ACC112 (cell line): ENCODE data around the gene BMP3.
A peak's percentile ranks its signal among the peaks of the same experiment; 100 is the strongest.
"Not testable (repeated sequence)": the region's sequence is repeated elsewhere in the genome, so short reads cannot be mapped to it uniquely, and the experiment has no call there.

Experiments used
- H2AFZ ChIP-seq: fragments of 200-600 bp; sonication (generic); one replicate; pipeline ENCODE4 v1.6.0; 2017; ENCODE audit warnings: antibody characterized with exemption, low read length; ENCODE audit not compliant: unreplicated experiment
- H3K27ac ChIP-seq: fragments of 200-600 bp; sonication (generic); 2 replicates; pipeline ENCODE4 v1.5.1; 2014; ENCODE audit warnings: low read depth, mild to moderate bottlenecking, antibody characterized with exemption, low read length, moderate library complexity
- H3K27me3 ChIP-seq: fragments of 200-600 bp; sonication (generic); 2 replicates; pipeline ENCODE4 v1.6.1; 2014; ENCODE audit warnings: mild to moderate bottlenecking, antibody characterized with exemption, low read length, moderate library complexity, mixed read lengths; ENCODE audit not compliant: insufficient read depth
- H3K36me3 ChIP-seq: fragments of 200-600 bp; sonication (generic); 2 replicates; pipeline ENCODE4 v1.6.1; 2016; ENCODE audit warnings: mild to moderate bottlenecking, antibody characterized with exemption, low read length, moderate library complexity, mixed read lengths; ENCODE audit not compliant: insufficient read depth
- H3K4me1 ChIP-seq: fragments of 200-600 bp; sonication (generic); one replicate; pipeline ENCODE4 v1.6.1; 2016; ENCODE audit warnings: low read length, mixed read lengths; ENCODE audit not compliant: insufficient read depth, unreplicated experiment, control insufficient read depth
- H3K4me3 ChIP-seq: fragments of 200-600 bp; sonication (generic); 2 replicates; pipeline ENCODE4 v1.5.1; 2014; ENCODE audit warnings: mild to moderate bottlenecking, low read depth, low read length
- H3K79me2 ChIP-seq: fragments of 200-600 bp; sonication (generic); one replicate; pipeline ENCODE4 v1.6.0; 2016; ENCODE audit warnings: low read length; ENCODE audit not compliant: control insufficient read depth, unreplicated experiment, insufficient read depth

Gene BMP3

GRCh38 chr4:81030061-81030980 is at the start of gene BMP3:
TSS of gene BMP3 (plus strand) at chr4:81030708. CDS start at chr4:81031285, 577 bp downstream.
- no peaks in the 10 kb centered on the region for H3K4me1 ChIP-seq
- peak within 1 kb of the TSS; percentile 80 for H3K4me3 ChIP-seq
- no peaks in the 10 kb centered on the region for H3K79me2 ChIP-seq
- peak within 1 kb of the TSS; percentile 88 for H2AFZ ChIP-seq
- H3K36me3 ChIP-seq, result no peaks in the 10 kb centered on the region
- peaks cover 95% of the 10 kb centered on the region for H3K27me3 ChIP-seq
- H3K27ac ChIP-seq, result no peak within 1 kb of the TSS

DNA sequence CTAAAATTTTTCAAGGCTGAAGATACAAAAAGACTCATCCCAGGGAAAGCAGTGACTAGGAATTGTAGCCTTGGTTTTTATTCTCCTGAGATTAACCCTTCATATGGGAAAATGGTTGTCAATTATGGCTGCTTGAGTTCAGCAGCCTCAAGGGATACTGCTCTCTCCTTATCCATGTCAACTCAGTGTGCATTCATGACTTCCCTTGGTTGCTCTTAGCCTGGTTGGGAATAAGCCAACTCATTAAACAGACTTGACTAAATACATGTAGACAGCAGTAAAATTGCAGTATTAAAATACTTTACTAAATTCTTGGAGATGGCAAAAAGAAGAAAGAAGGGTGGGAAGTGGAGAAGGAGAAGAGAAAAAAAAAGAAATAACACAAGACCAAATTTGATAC is 44.5 kb upstream of the BMP3 start:
- Histone ChIP-seq H3K27ac (no peak overlapping the region), H2AFZ (no peak overlapping the region), H3K27me3 (peaks cover 13% of the 10 kb centered on the region; the same call in 1 of the 2 replicates), H3K79me2 (no peaks in the 10 kb centered on the region), H3K36me3 (no peaks in the 10 kb centered on the region), H3K4me1 (peaks cover 4% of the 10 kb centered on the region), H3K4me3 (no peak overlapping the region)

GRCh38 chr4:80989921-80990544 is 40.5 kb upstream of the BMP3 start:
- H3K4me1 ChIP-seq, result peaks cover 4% of the 10 kb centered on the region
- H3K27me3 ChIP-seq, result peaks cover 11% of the 10 kb centered on the region
- no peak overlapping the region for H3K27ac ChIP-seq
- H3K4me3 ChIP-seq, result no peak overlapping the region
- no peak overlapping the region for H2AFZ ChIP-seq
- H3K36me3 ChIP-seq, result no peaks in the 10 kb centered on the region
- H3K79me2 ChIP-seq, result no peaks in the 10 kb centered on the region

DNA sequence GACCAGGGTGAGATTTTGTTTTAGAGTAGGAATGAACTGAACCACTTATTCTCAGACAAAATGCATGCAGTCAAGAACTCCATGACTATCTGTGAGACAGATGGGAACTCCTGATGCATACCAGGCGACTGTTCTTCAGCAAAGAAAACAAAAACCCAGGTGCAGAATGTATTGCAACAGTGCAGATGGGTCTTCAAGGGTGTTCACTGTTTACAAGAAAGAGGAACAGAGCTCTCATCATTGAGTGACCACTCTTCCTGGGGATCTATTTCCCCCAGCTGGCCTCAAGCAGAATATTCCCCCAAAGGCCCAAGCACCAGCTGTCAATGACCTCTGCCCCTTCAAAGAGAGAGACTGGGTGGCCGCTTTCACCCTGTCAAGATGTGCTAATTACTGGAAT is 39.7 kb upstream of the BMP3 start:
- Histone ChIP-seq H3K4me3 (no peak overlapping the region), H3K79me2 (no peaks in the 10 kb centered on the region), H3K4me1 (peaks cover 4% of the 10 kb centered on the region), H3K27me3 (peaks cover 11% of the 10 kb centered on the region), H3K27ac (no peak overlapping the region), H2AFZ (no peak overlapping the region), H3K36me3 (no peaks in the 10 kb centered on the region)

GRCh38 chr4:80999943-81000342 is 30.6 kb upstream of the BMP3 start:
- Histone ChIP-seq H3K4me3 (no peak overlapping the region), H3K36me3 (no peaks in the 10 kb centered on the region), H3K79me2 (no peaks in the 10 kb centered on the region)

GRCh38 chr4:81003597-81004111 is 26.9 kb upstream of the BMP3 start:
- Histone ChIP-seq H3K27me3 (peaks cover 20% of the 10 kb centered on the region), H3K4me1 (no peaks in the 10 kb centered on the region), H3K36me3 (no peaks in the 10 kb centered on the region), H2AFZ (no peak overlapping the region), H3K4me3 (no peak overlapping the region), H3K79me2 (no peaks in the 10 kb centered on the region), H3K27ac (no peak overlapping the region)

More at GRCh38 chr4:80999943-81000342, 30.6 kb upstream of the BMP3 start:
- no peak overlapping the region for H2AFZ ChIP-seq
- H3K27ac ChIP-seq, result no peak overlapping the region
- H3K27me3 ChIP-seq, result peaks cover 6% of the 10 kb centered on the region; the same call in 1 of the 2 replicates
- H3K4me1 ChIP-seq, result no peaks in the 10 kb centered on the region

DNA sequence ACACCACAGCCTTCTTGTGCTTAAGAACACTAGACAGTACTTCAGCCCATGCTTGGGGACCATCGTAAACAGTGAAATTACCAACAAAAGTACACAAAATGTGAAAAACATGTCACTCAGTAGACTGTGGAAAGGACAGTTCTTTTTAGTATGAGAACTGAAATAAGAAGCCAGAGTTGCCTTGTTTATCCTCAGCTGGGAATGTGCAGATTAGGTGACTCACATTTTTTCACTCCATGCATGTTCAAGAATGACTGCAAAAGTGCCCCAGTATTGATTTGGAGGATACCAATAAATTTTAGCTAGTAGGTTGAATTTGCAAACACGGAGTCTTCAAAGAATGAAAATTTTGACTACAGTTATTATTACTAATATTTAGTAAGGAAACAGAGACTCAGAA is 23.1 kb upstream of the BMP3 start:
- Histone ChIP-seq H3K4me1 (no peaks in the 10 kb centered on the region), H3K27ac (no peak overlapping the region), H2AFZ (no peak overlapping the region), H3K36me3 (no peaks in the 10 kb centered on the region), H3K79me2 (no peaks in the 10 kb centered on the region), H3K4me3 (no peak overlapping the region), H3K27me3 (peaks cover 20% of the 10 kb centered on the region)

DNA sequence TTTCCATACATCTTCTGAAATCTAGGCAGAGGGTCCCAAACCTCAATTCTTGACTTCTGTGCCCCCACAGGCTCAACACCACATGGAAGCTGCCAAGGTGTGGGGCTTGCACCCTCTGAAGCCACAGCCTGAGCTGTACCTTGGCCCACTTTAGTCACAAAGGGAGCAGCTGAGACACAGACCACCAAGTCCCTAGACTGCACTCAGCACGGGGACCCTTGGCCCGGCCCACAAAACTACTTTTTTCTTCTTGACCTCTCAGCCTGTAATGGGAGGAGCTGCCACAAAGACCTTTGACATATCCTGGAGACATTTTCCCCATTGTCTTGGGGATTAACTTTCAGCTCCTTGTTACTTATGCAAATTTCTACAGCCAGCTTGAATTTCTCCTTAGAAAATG is 13.9 kb upstream of the BMP3 start:
- peaks cover 39% of the 10 kb centered on the region for H3K27me3 ChIP-seq
- not testable (repeated sequence) for H2AFZ ChIP-seq, H3K4me3 ChIP-seq, H3K79me2 ChIP-seq, H3K4me1 ChIP-seq, H3K27ac ChIP-seq, H3K36me3 ChIP-seq

GRCh38 chr4:81019006-81019405 is 11.5 kb upstream of the BMP3 start:
- peaks cover 42% of the 10 kb centered on the region for H3K27me3 ChIP-seq
- H3K36me3 ChIP-seq, result no peaks in the 10 kb centered on the region
- H3K79me2 ChIP-seq, result no peaks in the 10 kb centered on the region
- H3K27ac ChIP-seq, result no peak overlapping the region
- no peaks in the 10 kb centered on the region for H3K4me1 ChIP-seq
- no peak overlapping the region for H2AFZ ChIP-seq
- no peak overlapping the region for H3K4me3 ChIP-seq

- no peak overlapping the region for H3K27ac ChIP-seq
- no peak overlapping the region for H2AFZ ChIP-seq
- H3K4me1 ChIP-seq, result no peaks in the 10 kb centered on the region
- H3K79me2 ChIP-seq, result no peaks in the 10 kb centered on the region
- peaks cover 58% of the 10 kb centered on the region for H3K27me3 ChIP-seq
- H3K36me3 ChIP-seq, result no peaks in the 10 kb centered on the region
- H3K4me3 ChIP-seq, result no peak overlapping the region
Measured at GRCh38 chr4:81021142-81021944, 9.2 kb upstream of the BMP3 start.
